ENCODE data around the gene PIR. TPM values are rescaled to one million over a fixed set of nuclear protein-coding genes. Genes with fewer than 3 reads are reported as not detected.

PIR gene
- total RNA-seq, 2 donors from 2014 or later = 8.9 to 20.1 TPM

- Histone ChIP-seq H3K36me3 (no peaks in the 10 kb centered on the region), H3K4me1 (replicated peaks) (no peaks in the 10 kb centered on the region), H3K9me3 (no peaks in the 10 kb centered on the region), H3K4me3 (no peak overlapping the region), H3K27ac (no peak overlapping the region), H3K27me3 (replicated peaks; ENCODE audit: insufficient read depth) (no peaks in the 10 kb centered on the region)
- intact Hi-C loops (cut with DNase I) = no loop called here
- no peak for DNase-seq (ENCODE audit: low spot score)
- TF ChIP-seq, protein P1, sequence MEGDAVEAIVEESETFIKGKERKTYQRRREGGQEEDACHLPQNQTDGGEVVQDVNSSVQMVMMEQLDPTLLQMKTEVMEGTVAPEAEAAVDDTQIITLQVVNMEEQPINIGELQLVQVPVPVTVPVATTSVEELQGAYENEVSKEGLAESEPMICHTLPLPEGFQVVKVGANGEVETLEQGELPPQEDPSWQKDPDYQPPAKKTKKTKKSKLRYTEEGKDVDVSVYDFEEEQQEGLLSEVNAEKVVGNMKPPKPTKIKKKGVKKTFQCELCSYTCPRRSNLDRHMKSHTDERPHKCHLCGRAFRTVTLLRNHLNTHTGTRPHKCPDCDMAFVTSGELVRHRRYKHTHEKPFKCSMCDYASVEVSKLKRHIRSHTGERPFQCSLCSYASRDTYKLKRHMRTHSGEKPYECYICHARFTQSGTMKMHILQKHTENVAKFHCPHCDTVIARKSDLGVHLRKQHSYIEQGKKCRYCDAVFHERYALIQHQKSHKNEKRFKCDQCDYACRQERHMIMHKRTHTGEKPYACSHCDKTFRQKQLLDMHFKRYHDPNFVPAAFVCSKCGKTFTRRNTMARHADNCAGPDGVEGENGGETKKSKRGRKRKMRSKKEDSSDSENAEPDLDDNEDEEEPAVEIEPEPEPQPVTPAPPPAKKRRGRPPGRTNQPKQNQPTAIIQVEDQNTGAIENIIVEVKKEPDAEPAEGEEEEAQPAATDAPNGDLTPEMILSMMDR (IDR thresholded peaks at IDR 0.05) = no peak
- no peak for TF ChIP-seq POLR2A (IDR thresholded peaks at IDR 0.05)
- TF ChIP-seq POLR2AphosphoS5 (IDR thresholded peaks at IDR 0.05) = no peak
- WGBS = 75% methylated on average over 1 of the region's 1 CpG
Observed at GRCh38 chrX:15504661-15505060, 11.5 kb upstream of the PIR start.

DNA sequence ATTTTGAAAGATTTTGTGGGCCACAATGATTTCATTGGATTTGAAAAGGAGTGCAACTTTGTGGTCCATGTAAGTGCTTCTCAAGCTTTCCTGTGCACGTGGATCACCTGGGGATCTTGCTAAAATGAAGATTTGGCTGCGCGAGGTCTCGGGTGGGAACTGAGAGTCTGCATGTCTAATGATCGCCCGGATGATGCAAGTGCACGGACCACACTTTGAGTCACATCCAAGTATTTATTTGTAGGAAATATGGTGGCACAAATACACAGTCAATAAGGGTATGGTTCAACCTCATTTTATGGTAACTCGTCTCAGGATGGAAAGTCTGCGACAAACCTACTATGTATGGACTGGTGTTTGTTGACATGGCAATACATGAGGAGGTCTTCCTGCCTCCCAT, 8.4 kb upstream of the PIR start:
- WGBS = 92% methylated on average over 9 of the region's 9 CpGs
- H3K9me3 ChIP-seq = no peaks in the 10 kb centered on the region
- no peak overlapping the region for H3K4me3 ChIP-seq
- no peaks in the 10 kb centered on the region for H3K4me1 ChIP-seq (replicated peaks)
- TF ChIP-seq, protein P1 (IDR thresholded peaks at IDR 0.05) = no peak
- TF ChIP-seq POLR2AphosphoS5 (IDR thresholded peaks at IDR 0.05) (no peak), POLR2A (IDR thresholded peaks at IDR 0.05) (no peak)
- H3K27me3 ChIP-seq (replicated peaks; ENCODE audit: insufficient read depth) = no peaks in the 10 kb centered on the region
- DNase-seq (ENCODE audit: low spot score) = no peak
- H3K36me3 ChIP-seq = no peaks in the 10 kb centered on the region
- intact Hi-C loops (cut with DNase I) = no loop called here
- no peak overlapping the region for H3K27ac ChIP-seq

GRCh38 chrX:15500497-15500966, 7.4 kb upstream of the PIR start, which contains the start of gene BMX:
TSS of gene BMX (plus strand) at chrX:15500807. CDS start at chrX:15508354, 7,547 bp downstream.
- DNase-seq (ENCODE audit: low spot score) = no peak
- intact Hi-C loops (cut with DNase I) = no loop called here
- 83% methylated on average over 18 of the region's 18 CpGs for WGBS
- H3K27me3 ChIP-seq (replicated peaks; ENCODE audit: insufficient read depth) = no peaks in the 10 kb centered on the region
- TF ChIP-seq POLR2AphosphoS5 (IDR thresholded peaks at IDR 0.05) (no peak), POLR2A (IDR thresholded peaks at IDR 0.05) (no peak)
- TF ChIP-seq, protein P1 (IDR thresholded peaks at IDR 0.05) = no peak
- no peak within 1 kb of the TSS for H3K4me3 ChIP-seq
- H3K4me1 ChIP-seq (replicated peaks) = no peaks in the 10 kb centered on the region
- H3K27ac ChIP-seq = no peak within 1 kb of the TSS
- no peaks in the 10 kb centered on the region for H3K9me3 ChIP-seq
- no peaks in the 10 kb centered on the region for H3K36me3 ChIP-seq

GRCh38 chrX:15499976-15500375, 6.8 kb upstream of the PIR start:
- H3K27ac ChIP-seq = no peak overlapping the region
- no peaks in the 10 kb centered on the region for H3K4me1 ChIP-seq (replicated peaks)
- H3K4me3 ChIP-seq = no peak overlapping the region
- H3K36me3 ChIP-seq = no peaks in the 10 kb centered on the region
- no peaks in the 10 kb centered on the region for H3K9me3 ChIP-seq
- no peaks in the 10 kb centered on the region for H3K27me3 ChIP-seq (replicated peaks; ENCODE audit: insufficient read depth)
- TF ChIP-seq, protein P1 (IDR thresholded peaks at IDR 0.05) = no peak
- TF ChIP-seq POLR2AphosphoS5 (IDR thresholded peaks at IDR 0.05) (no peak), POLR2A (IDR thresholded peaks at IDR 0.05) (no peak)
- DNase-seq (ENCODE audit: low spot score) = no peak
- WGBS = 62% methylated on average over 3 of the region's 3 CpGs
- intact Hi-C loops (cut with DNase I) = loop anchor here (10.0 kb wide), 1 partner anchor 175 kb away; no protein-coding TSS in a partner anchor

DNA sequence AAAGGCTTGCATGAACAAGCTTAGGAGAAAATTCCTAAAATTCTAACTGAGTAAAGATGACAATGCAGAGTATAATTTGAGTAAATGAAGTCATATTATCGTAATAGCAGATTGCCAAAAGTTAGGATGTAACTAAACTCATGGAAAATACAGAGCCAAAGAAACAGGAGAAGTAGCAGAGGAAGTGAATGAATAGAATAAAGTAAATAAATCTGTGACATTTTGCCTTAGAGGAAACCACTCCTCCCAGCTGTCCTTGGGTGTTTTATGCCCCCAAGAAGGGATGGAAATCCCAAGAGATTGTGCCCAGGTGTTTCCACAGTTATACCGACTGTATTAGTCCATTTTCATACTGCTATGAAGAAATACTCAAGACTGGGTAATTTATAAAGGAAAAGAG, 5.6 kb upstream of the PIR start:
- WGBS = 81% methylated on average over 2 of the region's 2 CpGs
- TF ChIP-seq, protein P1 (IDR thresholded peaks at IDR 0.05) = no peak
- TF ChIP-seq POLR2AphosphoS5 (IDR thresholded peaks at IDR 0.05) (no peak), POLR2A (IDR thresholded peaks at IDR 0.05) (no peak)
- Histone ChIP-seq H3K9me3 (no peaks in the 10 kb centered on the region), H3K4me1 (replicated peaks) (no peaks in the 10 kb centered on the region), H3K36me3 (no peaks in the 10 kb centered on the region), H3K4me3 (no peak overlapping the region), H3K27ac (no peak overlapping the region), H3K27me3 (replicated peaks; ENCODE audit: insufficient read depth) (no peaks in the 10 kb centered on the region)
- intact Hi-C loops (cut with DNase I) = loop anchor here (10.0 kb wide), 1 partner anchor 176 kb away; no protein-coding TSS in a partner anchor
- DNase-seq (ENCODE audit: low spot score) = no peak
